GM21619 (cell line): ENCODE results near the gene PRDM12.
A peak's percentile ranks its signal among the peaks of the same experiment; 100 is the strongest.

ENCODE experiments used
- ATAC-seq: cut with Tn5 transposase; IDR thresholded peaks from one replicate; pipeline ENCODE4 v1.9.1; 2021; ENCODE audit not compliant: unreplicated experiment

The PRDM12 gene

DNA sequence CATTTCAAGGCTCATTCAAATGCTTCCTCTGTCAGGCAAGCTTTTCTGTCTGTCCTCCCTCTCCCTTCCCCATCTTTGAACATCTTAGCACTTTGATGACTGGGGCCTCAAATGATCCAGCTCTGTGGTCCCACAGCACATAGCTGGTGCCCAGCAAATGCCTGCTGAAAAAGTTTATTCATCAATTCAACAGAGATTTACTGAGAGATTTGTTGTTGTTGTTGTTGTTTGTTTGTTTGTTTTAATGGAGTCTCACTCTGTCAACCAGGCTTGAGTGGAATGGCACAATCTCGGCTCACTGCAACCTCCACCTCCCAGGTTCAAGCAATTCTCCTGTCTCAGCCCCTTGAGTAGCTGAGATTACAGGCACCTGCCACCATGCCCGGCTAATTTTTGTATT is 23.2 kb downstream of the PRDM12 start:
- ATAC-seq: no peak

GRCh38 chr9:130688072-130688471 is 23.7 kb downstream of the PRDM12 start:
- no peak for ATAC-seq

DNA sequence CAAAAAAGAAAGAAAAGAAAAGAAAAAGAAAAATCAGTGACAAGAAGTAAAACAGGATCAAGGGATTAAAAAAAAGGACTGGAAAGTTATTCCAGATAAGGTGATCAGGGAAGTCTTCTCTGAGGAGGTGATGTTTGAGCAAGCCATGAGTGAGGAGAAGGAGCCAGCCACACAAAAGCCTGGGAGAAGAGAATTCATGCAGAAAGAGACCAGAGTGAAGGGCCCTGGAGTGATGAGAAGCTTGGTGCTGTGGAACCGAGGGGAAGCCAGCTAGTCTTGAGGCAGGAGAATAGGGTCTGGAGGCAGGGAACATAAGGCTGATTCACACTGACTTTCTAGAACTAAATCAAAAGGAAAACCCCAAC is 25.2 kb downstream of the PRDM12 start:
- no peak for ATAC-seq

DNA sequence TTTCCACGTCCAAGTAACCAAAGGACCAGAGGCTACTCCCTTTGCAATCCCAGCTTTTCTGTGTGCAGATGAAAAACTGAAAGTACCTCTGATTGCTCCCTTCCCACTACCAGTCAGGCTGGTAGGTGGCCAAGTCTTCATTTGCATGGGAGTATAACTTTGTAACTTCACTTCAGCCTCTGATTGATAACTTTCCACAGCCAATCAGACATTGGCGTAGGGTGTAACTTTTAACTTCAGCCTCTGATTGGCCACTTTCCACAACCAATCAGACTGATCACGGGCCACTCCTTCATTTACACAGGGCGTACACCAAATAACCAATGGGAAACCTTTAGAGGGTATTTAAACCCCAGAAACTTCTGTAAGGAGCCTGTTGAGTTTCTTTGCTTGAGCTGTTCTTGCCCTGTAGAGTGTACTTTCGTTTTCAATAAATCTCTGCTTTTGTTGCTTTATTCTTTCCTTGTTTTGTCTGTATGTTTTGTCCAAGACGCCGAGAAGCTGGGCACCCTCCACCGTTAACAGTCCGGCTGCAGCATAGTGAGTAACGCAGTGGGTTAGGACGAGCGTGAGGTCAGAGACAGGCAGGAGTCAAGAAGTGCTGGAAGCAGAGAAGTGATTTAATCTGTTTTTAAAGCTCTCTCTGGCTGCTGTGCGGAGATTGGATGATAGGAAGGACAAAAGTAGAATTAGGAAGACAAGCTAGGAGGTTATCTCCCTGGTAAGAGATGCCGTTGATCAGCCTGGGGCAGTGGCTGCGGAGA is 25.7 kb downstream of the PRDM12 start:
- ATAC-seq: no peak

DNA sequence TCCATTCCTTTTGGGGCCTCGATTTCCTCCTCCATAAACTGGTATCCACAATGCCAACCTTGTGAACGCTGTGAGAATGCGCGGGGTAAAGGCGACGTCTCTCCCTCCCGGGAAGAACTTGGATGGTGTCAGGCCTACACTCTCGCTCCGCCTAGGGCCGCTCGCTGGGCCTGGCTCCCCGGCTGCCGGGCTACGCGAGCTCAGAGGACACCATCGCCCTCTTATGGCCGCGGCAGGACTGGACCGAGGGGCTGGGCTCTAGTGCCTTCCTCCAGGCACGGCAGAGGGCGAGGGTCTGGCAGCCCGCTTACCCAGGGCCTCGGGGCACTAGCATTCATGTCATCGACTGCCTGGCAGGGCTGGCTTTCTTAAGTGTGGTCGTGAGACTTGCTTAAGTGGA is 27.9 kb downstream of the PRDM12 start:
- ATAC-seq: no peak

DNA sequence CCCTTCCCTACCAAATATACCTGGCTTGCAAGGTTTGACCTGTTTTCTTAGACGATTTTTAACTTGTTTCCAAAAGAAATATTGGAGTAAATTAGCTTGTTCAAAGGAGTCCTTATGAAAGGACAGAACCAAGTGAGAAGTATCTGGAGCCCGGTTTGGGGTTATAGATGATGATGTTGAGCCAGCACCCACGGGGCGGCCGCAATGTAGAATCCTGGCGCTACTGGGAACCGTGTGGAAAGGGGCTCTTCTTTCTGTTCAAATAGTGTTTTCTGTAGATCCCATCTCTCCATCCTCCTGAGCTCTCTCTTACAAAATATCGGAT is 28.7 kb downstream of the PRDM12 start:
- no peak for ATAC-seq

GRCh38 chr9:130693426-130694191 is 29.2 kb downstream of the PRDM12 start, which contains the start of gene EXOSC2:
Gene EXOSC2 (plus strand): TSS chr9:130693780. CDS start chr9:130693792, 12 bp downstream.
- ATAC-seq: peak; percentile 89

DNA sequence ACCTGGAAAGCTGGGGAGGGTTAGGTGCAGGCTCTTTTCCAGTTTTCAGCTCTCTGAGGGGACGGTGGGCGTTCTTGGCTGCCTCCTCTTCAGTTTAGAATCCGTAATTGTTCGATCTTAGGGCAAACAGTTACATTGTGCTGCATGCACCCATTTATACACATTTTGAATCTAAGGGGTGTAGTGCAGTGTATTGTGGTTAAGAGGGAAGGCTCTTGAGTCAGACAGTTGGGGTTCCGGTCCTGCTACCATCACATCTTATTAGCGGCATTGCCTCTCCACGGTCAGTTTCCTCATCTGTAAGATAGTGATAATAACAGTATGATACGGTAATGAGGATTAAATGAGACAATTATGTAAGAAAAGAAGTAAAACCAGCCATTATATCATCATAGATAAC is 29.8 kb downstream of the PRDM12 start:
- no peak for ATAC-seq

DNA sequence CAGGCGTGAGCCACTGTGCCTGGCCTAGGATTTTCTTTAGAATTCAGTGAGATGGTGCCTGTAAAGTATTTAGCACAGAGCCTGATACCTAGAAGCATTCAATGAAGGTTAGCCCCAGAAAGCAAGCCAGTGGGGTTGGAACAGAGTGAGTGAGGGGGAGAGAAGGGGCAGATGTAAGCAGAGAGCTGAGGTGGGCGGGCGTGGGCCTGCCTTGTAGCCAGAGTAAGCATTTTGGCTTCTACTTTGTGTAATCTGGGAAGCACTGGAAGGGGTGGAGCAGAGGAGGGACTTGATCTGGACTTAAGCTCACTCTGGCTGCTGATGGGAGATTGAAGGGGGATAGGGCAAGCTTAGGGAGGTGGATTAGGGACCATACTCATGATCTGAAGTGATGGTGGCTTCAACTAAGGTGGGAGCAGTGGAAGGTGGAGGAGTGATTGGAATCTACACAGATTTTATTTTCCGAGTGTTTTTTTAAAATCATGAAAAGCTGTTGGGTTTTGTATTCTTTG is 31.8 kb downstream of the PRDM12 start:
- no peak for ATAC-seq

DNA sequence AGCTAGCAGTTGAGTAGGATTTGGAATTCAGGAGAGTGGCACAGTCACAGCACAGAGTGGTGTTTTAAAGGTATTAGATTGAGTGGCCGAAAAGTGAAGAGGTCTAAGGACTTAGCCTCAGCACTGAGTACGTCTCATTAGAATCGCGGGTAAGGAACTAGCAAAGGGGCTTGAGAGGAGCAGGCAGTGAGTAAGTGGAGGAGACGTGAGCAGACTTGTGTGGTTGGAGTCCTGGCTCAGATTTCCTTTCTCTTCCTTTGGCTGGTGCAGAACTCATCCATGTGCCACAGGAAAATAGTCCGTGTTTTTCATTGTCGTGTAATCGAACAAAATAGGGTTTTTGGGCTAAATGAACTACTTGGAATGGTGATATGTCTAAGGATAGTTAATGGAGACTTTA is 32.6 kb downstream of the PRDM12 start:
- no peak for ATAC-seq

DNA sequence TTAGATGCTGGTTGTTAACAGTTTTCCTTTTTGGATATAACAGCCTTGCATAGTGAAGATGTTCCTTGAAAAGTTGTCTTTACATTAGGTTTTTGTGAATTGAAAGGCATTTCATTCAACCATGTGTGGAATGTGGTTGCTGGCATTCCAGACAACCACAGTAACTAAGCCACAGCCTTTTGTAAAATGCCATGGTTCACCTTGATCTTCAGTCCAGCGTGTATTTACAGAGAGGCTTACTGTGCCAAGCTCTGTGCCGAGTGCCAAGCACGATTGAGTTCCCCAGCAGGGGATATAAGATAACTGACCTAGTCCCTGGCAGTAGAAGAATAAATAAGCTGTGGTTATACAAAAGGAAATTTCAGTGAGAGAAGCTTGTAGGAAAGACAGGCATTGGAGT is 34.1 kb downstream of the PRDM12 start:
- no peak for ATAC-seq

DNA sequence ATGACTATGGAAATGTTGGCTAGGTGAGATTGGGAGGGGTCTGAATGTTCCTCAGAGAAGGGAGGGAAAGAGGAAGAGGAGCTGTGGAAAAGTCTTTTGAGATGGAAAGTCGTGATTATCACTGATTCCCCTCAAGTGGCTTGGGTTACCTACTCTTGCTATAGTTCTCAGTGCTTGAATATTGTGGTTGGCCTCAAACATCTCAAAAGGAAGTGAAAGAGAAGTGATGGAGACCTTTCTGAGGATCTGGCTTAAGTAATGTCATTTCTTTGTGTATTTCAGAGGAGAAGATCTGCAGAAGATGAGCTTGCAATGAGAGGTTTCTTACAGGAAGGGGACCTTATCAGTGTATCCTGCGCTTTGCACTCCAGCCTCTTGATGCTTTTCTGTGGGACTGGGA is 34.7 kb downstream of the PRDM12 start:
- no peak for ATAC-seq

- no peak for ATAC-seq
Measured at GRCh38 chr9:130701059-130702022, 36.9 kb downstream of the PRDM12 start.

DNA sequence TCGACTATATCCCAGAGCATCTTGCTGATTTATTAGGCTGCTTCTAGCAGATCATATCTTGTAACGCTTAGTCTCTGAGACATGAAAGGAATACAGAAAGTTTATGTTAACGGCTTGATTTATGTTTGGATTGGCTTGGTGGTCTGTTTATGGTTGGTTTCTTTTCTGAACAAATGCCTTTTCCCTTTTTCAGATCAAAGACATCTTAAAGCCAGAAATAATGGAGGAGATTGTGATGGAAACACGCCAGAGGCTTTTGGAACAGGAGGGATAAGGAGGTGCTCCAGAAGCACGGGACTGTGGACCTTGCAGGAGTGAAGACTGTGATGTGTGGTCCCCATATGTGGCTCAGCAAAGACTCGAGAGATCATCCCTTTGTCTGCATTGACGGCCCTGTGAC is 39.1 kb downstream of the PRDM12 start:
- ATAC-seq: no peak

GRCh38 chr9:130707225-130707976 is 43.0 kb downstream of the PRDM12 start:
- no peak for ATAC-seq

GRCh38 chr9:130710822-130711352 is 46.5 kb downstream of the PRDM12 start:
- no peak for ATAC-seq

DNA sequence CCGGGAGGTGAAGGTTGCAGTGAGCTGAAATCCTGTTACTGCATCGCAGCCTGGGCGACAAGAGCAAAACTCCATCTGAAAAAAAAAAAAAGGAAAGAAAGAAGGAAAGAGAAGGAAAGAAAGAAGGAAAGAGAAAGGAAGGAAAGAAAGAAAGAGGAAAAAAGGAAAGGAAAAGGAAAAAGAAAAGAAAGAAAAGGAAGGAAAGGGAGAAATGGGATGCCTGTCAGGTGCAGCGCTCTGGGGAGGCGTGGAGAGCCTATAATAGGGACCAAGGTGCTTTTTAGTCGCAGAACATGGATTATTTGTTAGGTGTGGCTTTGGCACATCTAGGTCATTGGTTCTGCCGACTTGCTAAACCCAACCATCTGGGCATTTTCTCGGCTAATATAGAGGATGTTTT is 47.1 kb downstream of the PRDM12 start:
- ATAC-seq: no peak

DNA sequence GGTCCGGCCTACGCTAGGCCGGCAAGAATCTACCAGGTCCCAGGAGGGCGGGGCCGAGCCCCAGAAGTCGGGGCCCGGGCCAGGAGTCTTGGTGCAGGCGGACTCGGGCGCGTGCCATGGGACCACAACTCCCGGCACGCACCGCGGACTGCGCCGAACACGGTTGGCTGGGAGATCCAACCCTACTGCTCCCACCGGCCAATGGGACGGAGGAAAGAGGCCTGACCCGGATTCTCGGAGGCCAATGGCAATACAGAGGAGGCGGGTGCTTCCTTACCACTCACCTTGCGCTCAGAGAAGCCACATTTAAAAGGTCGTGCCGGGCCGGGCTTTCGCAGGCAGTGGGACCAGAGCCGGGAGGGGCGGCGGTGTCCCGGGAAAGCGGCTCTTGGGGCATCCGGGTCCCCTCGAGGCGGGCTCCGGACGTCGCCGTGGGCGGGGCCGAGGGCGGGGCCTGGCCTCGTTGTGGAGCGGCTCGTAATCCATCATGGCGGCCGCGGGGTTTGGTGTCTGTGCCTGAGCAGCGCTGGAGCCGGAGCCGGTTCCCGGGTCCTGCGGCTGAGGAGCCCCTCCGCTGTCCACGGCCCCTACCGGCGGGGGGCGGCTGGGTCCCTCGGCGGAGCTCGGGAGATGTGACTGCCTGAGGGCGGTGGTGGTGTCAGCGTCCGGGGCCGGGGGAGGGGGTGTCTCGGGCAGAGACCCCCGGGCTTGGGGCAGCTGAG is 48.3 kb downstream of the PRDM12 start:
- ATAC-seq: peak; percentile 96

DNA sequence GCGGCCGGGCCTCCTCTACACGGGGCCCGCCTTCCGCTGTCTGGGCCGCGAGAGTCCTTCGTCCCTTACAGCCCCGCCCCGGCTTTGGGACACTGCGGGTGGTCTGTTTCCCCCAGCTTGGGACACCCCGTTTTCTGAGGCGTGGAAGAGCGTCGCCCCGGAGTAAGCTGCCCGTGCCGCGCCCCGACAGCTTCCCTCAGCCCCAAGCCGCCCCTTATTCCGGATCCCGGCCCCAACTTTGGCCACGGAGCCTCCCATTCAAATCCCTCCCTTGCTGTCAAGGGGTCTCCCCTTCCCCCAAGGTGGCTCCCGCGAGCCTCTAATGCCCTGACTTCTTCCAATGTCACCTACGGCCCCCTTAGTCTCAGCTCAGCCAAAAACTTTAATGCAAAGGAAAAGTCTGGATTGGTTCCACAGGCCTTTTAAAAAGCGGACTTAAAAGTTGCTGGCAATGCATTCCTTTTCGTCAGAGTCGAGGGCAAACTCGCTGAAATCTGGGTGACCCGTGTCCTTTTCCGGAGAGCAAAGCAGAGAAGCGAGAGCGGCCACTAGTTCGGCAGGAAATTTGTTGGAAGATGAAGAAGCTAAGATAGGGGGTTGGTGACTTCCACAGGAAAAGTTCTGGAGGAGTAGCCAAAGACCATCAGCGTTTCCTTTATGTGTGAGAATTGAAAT is 49.0 kb downstream of the PRDM12 start:
- no peak for ATAC-seq
